Hepatocyte (in vitro differentiated cells): Measurements from ENCODE around the gene CAPN2.

Experiments
- CTCF ChIP-seq: fragments of 200-600 bp; sonication (generic); IDR thresholded peaks from 2 replicates; pipeline ENCODE4 v1.5.1; 2016; ENCODE audit warnings: antibody characterized with exemption, mild to moderate bottlenecking; ENCODE audit not compliant: poor library complexity
- EZH2 ChIP-seq: fragments of 200-600 bp; sonication (generic); IDR thresholded peaks from 2 replicates; pipeline ENCODE4 v1.6.1; 2016; ENCODE audit warnings: antibody characterized with exemption, mild to moderate bottlenecking, borderline replicate concordance
- EZH2phosphoT487 ChIP-seq: fragments of 200-600 bp; sonication (generic); IDR thresholded peaks from one replicate; pipeline ENCODE4 v1.6.1; 2018; ENCODE audit warnings: antibody characterized with exemption, mild to moderate bottlenecking, low read depth, moderate library complexity; ENCODE audit not compliant: unreplicated experiment, severe bottlenecking

- TF ChIP-seq CTCF: no peak
- TF ChIP-seq EZH2: no peak
- no peak for TF ChIP-seq EZH2phosphoT487
Observed at GRCh38 chr1:223770621-223771315, 58.4 kb downstream of the CAPN2 start.
